ENCODE data around the gene HIVEP3.

Gene HIVEP3

DNA sequence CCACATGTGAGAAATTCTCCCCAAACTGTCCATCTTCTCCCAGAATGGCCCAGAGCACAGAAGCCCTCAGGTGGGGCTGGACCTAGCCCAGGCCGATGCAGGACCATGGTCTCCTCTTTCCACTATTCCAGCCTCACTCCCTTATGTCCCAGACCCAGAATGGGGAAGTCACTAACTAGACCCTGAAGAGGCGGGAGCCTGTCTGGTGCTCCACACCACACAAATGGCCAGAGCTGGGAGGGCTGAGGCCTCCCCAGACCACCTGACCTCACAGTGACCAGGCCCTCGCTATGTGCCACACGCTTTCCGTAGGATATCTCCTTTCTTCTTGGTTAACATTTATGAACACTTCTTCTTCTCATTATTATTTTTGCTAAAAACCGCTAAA, 379.3 kb downstream of the HIVEP3 start:
- peak in 1 of 2 donors; percentile 28 for DNase-seq
- TF ChIP-seq, protein P1, sequence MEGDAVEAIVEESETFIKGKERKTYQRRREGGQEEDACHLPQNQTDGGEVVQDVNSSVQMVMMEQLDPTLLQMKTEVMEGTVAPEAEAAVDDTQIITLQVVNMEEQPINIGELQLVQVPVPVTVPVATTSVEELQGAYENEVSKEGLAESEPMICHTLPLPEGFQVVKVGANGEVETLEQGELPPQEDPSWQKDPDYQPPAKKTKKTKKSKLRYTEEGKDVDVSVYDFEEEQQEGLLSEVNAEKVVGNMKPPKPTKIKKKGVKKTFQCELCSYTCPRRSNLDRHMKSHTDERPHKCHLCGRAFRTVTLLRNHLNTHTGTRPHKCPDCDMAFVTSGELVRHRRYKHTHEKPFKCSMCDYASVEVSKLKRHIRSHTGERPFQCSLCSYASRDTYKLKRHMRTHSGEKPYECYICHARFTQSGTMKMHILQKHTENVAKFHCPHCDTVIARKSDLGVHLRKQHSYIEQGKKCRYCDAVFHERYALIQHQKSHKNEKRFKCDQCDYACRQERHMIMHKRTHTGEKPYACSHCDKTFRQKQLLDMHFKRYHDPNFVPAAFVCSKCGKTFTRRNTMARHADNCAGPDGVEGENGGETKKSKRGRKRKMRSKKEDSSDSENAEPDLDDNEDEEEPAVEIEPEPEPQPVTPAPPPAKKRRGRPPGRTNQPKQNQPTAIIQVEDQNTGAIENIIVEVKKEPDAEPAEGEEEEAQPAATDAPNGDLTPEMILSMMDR (IDR thresholded peaks at IDR 0.05) = no peak
- intact Hi-C loops (cut with DNase I; ENCODE audit: low total_unique reads) = no loop called here
- Histone ChIP-seq H3K9me3 (no peaks in the 10 kb centered on the region), H3K27ac (no peak overlapping the region), H3K4me1 (peaks cover 0 to 36% (median 31%) of the 10 kb centered on the region in 4 donors), H3K27me3 (no peaks in the 10 kb centered on the region), H3K36me3 (no peaks in the 10 kb centered on the region), H3K4me3 (no peak overlapping the region)

- Histone ChIP-seq H3K9me3 (no peaks in the 10 kb centered on the region), H3K4me1 (peaks cover 0 to 36% (median 31%) of the 10 kb centered on the region in 4 donors), H3K27me3 (no peaks in the 10 kb centered on the region), H3K4me3 (no peak overlapping the region), H3K27ac (peak overlapping the region; percentile 41 to 72), H3K36me3 (no peaks in the 10 kb centered on the region)
- intact Hi-C loops (cut with DNase I; ENCODE audit: low total_unique reads) = no loop called here
- DNase-seq = peak; percentile 11 to 35
- TF ChIP-seq, protein P1 (IDR thresholded peaks at IDR 0.05) = no peak
Observed at GRCh38 chr1:41538741-41539417, 379.8 kb downstream of the HIVEP3 start.

DNA sequence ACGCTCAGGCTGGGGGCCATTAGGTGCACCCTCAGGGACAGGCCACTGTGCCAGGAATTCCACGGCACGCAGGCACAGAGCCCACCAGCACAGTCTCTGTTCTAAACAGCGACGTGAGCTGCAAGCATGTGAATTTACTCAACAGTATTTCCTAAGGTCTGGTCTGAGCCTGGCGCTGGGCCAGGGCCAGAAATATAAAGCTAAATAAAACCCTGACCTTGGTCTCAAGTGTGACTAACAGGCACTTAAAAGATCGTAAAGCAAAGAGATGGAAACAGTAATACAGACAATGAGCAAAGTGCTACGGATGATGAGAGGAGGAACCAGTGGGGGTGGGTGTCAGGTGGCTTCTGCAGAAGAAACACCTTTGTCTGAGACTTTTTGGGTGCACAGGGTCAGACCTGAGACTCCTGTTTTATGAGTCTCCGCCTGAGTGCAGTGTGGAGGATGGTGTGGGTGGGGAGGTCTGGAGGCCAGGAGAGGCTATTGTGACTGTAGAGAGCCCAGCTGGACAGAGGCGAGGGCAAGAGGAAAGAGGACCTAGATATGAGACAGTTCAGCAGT, 380.9 kb downstream of the HIVEP3 start:
- peaks cover 0 to 36% (median 31%) of the 10 kb centered on the region in 4 donors for H3K4me1 ChIP-seq
- H3K9me3 ChIP-seq = no peaks in the 10 kb centered on the region
- H3K4me3 ChIP-seq = no peak overlapping the region
- no peaks in the 10 kb centered on the region for H3K36me3 ChIP-seq
- TF ChIP-seq, protein P1 (IDR thresholded peaks at IDR 0.05) = no peak
- intact Hi-C loops (cut with DNase I; ENCODE audit: low total_unique reads) = no loop called here
- H3K27ac ChIP-seq = peak overlapping the region; percentile 41 to 72
- no peaks in the 10 kb centered on the region for H3K27me3 ChIP-seq
- peak; percentile 77 to 93 for DNase-seq

DNA sequence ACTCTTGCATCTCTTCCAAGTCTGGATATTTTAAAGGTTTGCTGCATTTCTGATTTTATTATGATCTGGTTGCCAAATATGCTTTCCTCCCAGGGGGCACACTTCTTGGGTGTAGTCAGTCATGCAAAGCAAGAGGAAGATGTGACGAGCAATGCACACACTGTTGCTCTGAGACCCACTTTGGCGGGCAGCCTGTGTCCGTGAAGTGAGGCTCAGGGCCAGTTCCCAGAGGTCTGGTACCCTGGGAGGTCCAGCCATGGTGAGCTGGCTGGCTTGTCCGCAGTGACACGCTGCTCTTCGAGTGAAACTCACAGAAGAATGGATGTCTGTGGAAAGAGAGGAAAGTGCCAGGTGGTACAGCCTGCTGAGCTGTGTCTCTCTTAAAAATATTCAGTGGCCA, 381.5 kb downstream of the HIVEP3 start:
- peak overlapping the region; percentile 41 to 72 for H3K27ac ChIP-seq
- intact Hi-C loops (cut with DNase I; ENCODE audit: low total_unique reads) = no loop called here
- no peaks in the 10 kb centered on the region for H3K27me3 ChIP-seq
- peaks cover 0 to 36% (median 31%) of the 10 kb centered on the region in 4 donors for H3K4me1 ChIP-seq
- H3K4me3 ChIP-seq = no peak overlapping the region
- DNase-seq = peak; percentile 18 to 64
- no peaks in the 10 kb centered on the region for H3K9me3 ChIP-seq
- H3K36me3 ChIP-seq = no peaks in the 10 kb centered on the region
- TF ChIP-seq, protein P1 (IDR thresholded peaks at IDR 0.05) = no peak

DNA sequence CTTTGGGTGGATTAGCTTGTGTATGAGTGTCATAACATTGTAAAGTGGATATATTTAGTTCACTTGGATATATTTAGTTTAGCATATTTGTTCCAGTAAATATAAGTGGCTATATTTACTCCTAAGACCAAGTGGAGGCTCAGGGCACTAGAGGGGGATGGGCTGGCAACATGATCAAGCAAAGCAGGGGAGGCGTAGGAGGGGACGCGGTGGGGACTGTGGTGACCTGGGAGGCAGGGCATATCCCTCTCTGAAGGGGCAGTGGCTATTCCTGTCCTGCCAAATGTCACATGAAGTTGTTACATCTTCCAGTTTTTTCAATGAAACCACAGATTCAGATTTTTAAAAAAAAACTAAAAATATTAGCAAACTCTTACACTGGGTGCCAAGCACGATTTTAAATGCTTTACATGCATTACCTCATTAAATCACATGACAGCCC, 382.3 kb downstream of the HIVEP3 start:
- intact Hi-C loops (cut with DNase I; ENCODE audit: low total_unique reads) = no loop called here
- peak; percentile 24 to 71 for DNase-seq
- Histone ChIP-seq H3K27ac (peak overlapping the region; percentile 41 to 72), H3K4me1 (peaks cover 0 to 36% (median 31%) of the 10 kb centered on the region in 4 donors), H3K9me3 (no peaks in the 10 kb centered on the region), H3K27me3 (no peaks in the 10 kb centered on the region), H3K4me3 (no peak overlapping the region), H3K36me3 (no peaks in the 10 kb centered on the region)
- TF ChIP-seq, protein P1 (IDR thresholded peaks at IDR 0.05) = no peak

All from tibial artery (tissue), 4 donors.